B cell (primary cell): ENCODE measurements around the gene DOC2B. TPM values are rescaled to one million over a fixed set of nuclear protein-coding genes. Genes with fewer than 3 reads are reported as not detected.

Experiments
- ATAC-seq: fragments of 200-7000 bp; cut with Tn5 transposase; one replicate; pipeline ENCODE4 v1.10.0; 2021; ENCODE audit warnings: low read depth, mild to moderate bottlenecking, moderate number of reproducible peaks, moderate library complexity
- CTCF ChIA-PET: fragments of 350-600 bp; sonication (Branson Sonifier 250); formaldehyde crosslinking; loops from one replicate; lab custom pipeline; 2021; ENCODE audit warnings: antibody characterized with exemption, inconsistent platforms; lab: Charles Lee
- POLR2A ChIA-PET: fragments of 350-600 bp; sonication (Branson Sonifier 250); formaldehyde crosslinking; loops from one replicate; lab custom pipeline; 2021; ENCODE audit warnings: antibody characterized with exemption; lab: Charles Lee
- DNase-seq: peaks from one replicate; pipeline ENCODE4 v3.0.0; 2013
- H2AFZ ChIP-seq: 2 replicates; pipeline ENCODE4 v1.6.1; 2012; ENCODE audit warnings: mild to moderate bottlenecking, low read depth, low read length; ENCODE audit not compliant: insufficient read depth, poor library complexity, severe bottlenecking
- H3K27ac ChIP-seq, 2 donors: 1 replicate in 1 of 2; 2 replicates in 1 of 2; pipeline ENCODE4 v1.5.1; 2012 to 2013; ENCODE audit warnings: low read length in 2 of 2, mild to moderate bottlenecking in 2 of 2, moderate library complexity in 1 of 2
- H3K27me3 ChIP-seq, 4 experiments: fragments of 200-600 bp in 1 of 4; sonication (generic) in 1 of 4; replicated peaks in 1 of 4; 1 replicate in 2 of 4; 2 replicates in 2 of 4; pipeline versions ENCODE4 v1.6.1 to v1.7.0; 2013 to 2016; ENCODE audit warnings: low read length in 3 of 4, mild to moderate bottlenecking in 2 of 4, mixed read lengths in 1 of 4, moderate library complexity in 1 of 4; ENCODE audit not compliant: insufficient read depth in 4 of 4, control insufficient read depth in 3 of 4; ENCODE audit errors: control extremely low read depth in 1 of 4
- H3K36me3 ChIP-seq, 2 experiments: replicated peaks in 1 of 2; 1 replicate in 1 of 2; 2 replicates in 1 of 2; pipeline versions ENCODE4 v1.6.1 to v1.7.1; 2013; ENCODE audit warnings: low read length in 1 of 2; ENCODE audit not compliant: insufficient read depth in 2 of 2, control insufficient read depth in 1 of 2; ENCODE audit errors: control extremely low read depth in 1 of 2, extremely low read depth in 1 of 2
- H3K4me1 ChIP-seq, 2 donors: fragments of 200-600 bp in 1 of 2; sonication (generic) in 1 of 2; 1 replicate in 1 of 2; 2 replicates in 1 of 2; pipeline versions ENCODE4 v1.5.1 to v1.6.1; 2013 to 2017; ENCODE audit warnings: low read length in 2 of 2; ENCODE audit not compliant: control insufficient read depth in 2 of 2, insufficient read depth in 2 of 2
- H3K4me2 ChIP-seq: replicated peaks from 2 replicates; pipeline ENCODE3; 2012; ENCODE audit warnings: mild to moderate bottlenecking, low read depth, low read length; ENCODE audit not compliant: poor library complexity, severe bottlenecking
- H3K4me3 ChIP-seq, 5 experiments: fragments of 200-600 bp in 1 of 5; sonication (generic) in 1 of 5; 1 replicate in 3 of 5; 2 replicates in 2 of 5; pipeline versions ENCODE4 v1.5.1 to v1.7.0; 2011 to 2016; ENCODE audit warnings: low read length in 4 of 5, mild to moderate bottlenecking in 4 of 5, low read depth in 2 of 5, control low read depth in 1 of 5, moderate library complexity in 1 of 5; ENCODE audit not compliant: insufficient read depth in 1 of 5; ENCODE audit errors: control extremely low read depth in 1 of 5, extremely low read depth in 1 of 5
- H3K79me2 ChIP-seq: fragments of 200-600 bp; sonication (generic); one replicate; pipeline ENCODE4 v1.6.0; 2016; ENCODE audit warnings: low read length; ENCODE audit not compliant: control insufficient read depth, insufficient read depth
- H3K9ac ChIP-seq: fragments of 200-600 bp; sonication (generic); 2 replicates; pipeline ENCODE4 v1.6.1; 2017; ENCODE audit warnings: mild to moderate bottlenecking, low read length, moderate library complexity
- H3K9me3 ChIP-seq, 3 donors: one replicate each; pipeline versions ENCODE4 v1.6.1 to v1.7.1; 2013; ENCODE audit warnings: low read length in 2 of 3; ENCODE audit not compliant: control insufficient read depth in 2 of 3, insufficient read depth in 1 of 3; ENCODE audit errors: control extremely low read depth in 1 of 3
- H4K20me1 ChIP-seq: 2 replicates; pipeline ENCODE4 v1.6.0; 2012; ENCODE audit warnings: mild to moderate bottlenecking, low read length; ENCODE audit not compliant: insufficient read depth, control insufficient read depth, poor library complexity, severe bottlenecking
- H3K27ac Mint-ChIP-seq: one replicate; pipeline ENCODE4 v1.8.0; 2021; ENCODE audit warnings: mixed read lengths
- H3K27me3 Mint-ChIP-seq: one replicate; pipeline ENCODE4 v1.8.0; 2021; ENCODE audit warnings: mixed read lengths
- H3K4me1 Mint-ChIP-seq: one replicate; pipeline ENCODE4 v1.8.0; 2021; ENCODE audit warnings: mixed read lengths
- H3K4me3 Mint-ChIP-seq: one replicate; pipeline ENCODE4 v1.8.0; 2021; ENCODE audit warnings: mixed read lengths
- H3K9me3 Mint-ChIP-seq: one replicate; pipeline ENCODE4 v1.8.0; 2022; ENCODE audit warnings: mixed read lengths; ENCODE audit not compliant: insufficient read depth
- CTCF ChIP-seq: fragments of 200-600 bp; IDR thresholded peaks from one replicate; pipeline ENCODE4 v1.8.0; 2022; ENCODE audit warnings: antibody characterized with exemption, mild to moderate bottlenecking
- EZH2 ChIP-seq: IDR thresholded peaks from 2 replicates; pipeline ENCODE4 v1.6.1; 2012; ENCODE audit warnings: borderline replicate concordance, low read depth, mild to moderate bottlenecking, moderate library complexity, low read length; ENCODE audit not compliant: insufficient read depth, poor library complexity, severe bottlenecking
- WGBS: methylation state at CpG from one replicate; pipeline ENCODE4 v1.1.5; 2013; ENCODE audit warnings: missing lambda C conversion rate; ENCODE audit not compliant: insufficient coverage; 5-methylcytosine and 5-hydroxymethylcytosine counted together
- intact Hi-C: fragments of 100-400 bp; cut with micrococcal nuclease; formaldehyde crosslinking; loops from one replicate; pipeline ENCODE4 v1.10.0; 2022
- polyA plus RNA-seq: library from polyadenylated mRNA; depleted of rRNA; stranded (reverse); fragments of >200 nt; gene quantifications from 2 replicates; pipeline ENCODE4 v1.2.3, GENCODE V29; 2012
- total RNA-seq, 2 donors: library from RNA; stranded (reverse); fragments of 120-200 nt in 1 of 2; gene quantifications; 1 replicate in 1 of 2; 2 replicates in 1 of 2; pipeline versions ENCODE4 v1.2.3 to v1.2.4, GENCODE V29; 2013 to 2022

The DOC2B gene
- total and polyA plus RNA-seq, 2 donors (not counting 1 experiment from before 2014, with no cell fraction given) = not detected

- ATAC-seq = no peak
- 93% methylated on average over 26 of the region's 27 CpGs for WGBS
- intact Hi-C loops = no loop called here
- Histone ChIP-seq H3K4me2 (no peak overlapping the region), H3K36me3 (no peaks in the 10 kb centered on the region), H2AFZ (no peak overlapping the region), H4K20me1 (no peaks in the 10 kb centered on the region), H3K9me3 (peaks cover 0 to 4% (median 0%) of the 10 kb centered on the region in 3 donors), H3K9ac (no peak overlapping the region), H3K27ac (no peak overlapping the region), H3K4me3 (no peak overlapping the region), H3K27me3 (no peaks in the 10 kb centered on the region), H3K4me1 (peaks cover 0 to 3% of the 10 kb centered on the region in 2 donors), H3K79me2 (no peaks in the 10 kb centered on the region)
- peaks cover 4% of the 10 kb centered on the region for H3K27me3 Mint-ChIP-seq
- CTCF ChIA-PET = no interaction called here
- DNase-seq = no peak
- H3K4me1 Mint-ChIP-seq = peaks cover 3% of the 10 kb centered on the region
- H3K27ac Mint-ChIP-seq = no peak overlapping the region
- H3K9me3 Mint-ChIP-seq = no peaks in the 10 kb centered on the region
- TF ChIP-seq EZH2 (no peak), CTCF (no peak)
- POLR2A ChIA-PET = no interaction called here
- no peak overlapping the region for H3K4me3 Mint-ChIP-seq
Measured at GRCh38 chr17:146983-147761, 34.3 kb downstream of the DOC2B start.

GRCh38 chr17:146546-146945 is 34.9 kb downstream of the DOC2B start:
- H4K20me1 ChIP-seq = no peaks in the 10 kb centered on the region
- H3K4me2 ChIP-seq = no peak overlapping the region
- H3K27me3 ChIP-seq = no peaks in the 10 kb centered on the region
- Mint-ChIP-seq H3K27ac (no peak overlapping the region), H3K27me3 (no peaks in the 10 kb centered on the region), H3K4me3 (no peak overlapping the region), H3K9me3 (no peaks in the 10 kb centered on the region), H3K4me1 (peaks cover 3% of the 10 kb centered on the region)
- no peaks in the 10 kb centered on the region for H3K79me2 ChIP-seq
- H3K9ac ChIP-seq = no peak overlapping the region
- no peak overlapping the region for H2AFZ ChIP-seq
- H3K36me3 ChIP-seq = no peaks in the 10 kb centered on the region
- ChIA-PET CTCF (interaction anchor here (2.3 kb wide), 1 partner anchor 554 kb away, joined by 11 read pairs; no protein-coding TSS in a partner anchor), POLR2A (no interaction called here)
- WGBS = 92% methylated on average over 9 of the region's 10 CpGs
- H3K9me3 ChIP-seq = peaks cover 0 to 4% (median 0%) of the 10 kb centered on the region in 3 donors
- no peak overlapping the region for H3K4me3 ChIP-seq
- intact Hi-C loops = no loop called here
- no peak overlapping the region for H3K27ac ChIP-seq
- DNase-seq (no peak), ATAC-seq (no peak)
- peaks cover 0 to 3% of the 10 kb centered on the region in 2 donors for H3K4me1 ChIP-seq
- TF ChIP-seq EZH2 (no peak), CTCF (no peak)
